HL-60 (cell line): Measurements from ENCODE around the gene RPN1.

Experiments used
- DNase-seq, 2 experiments: peaks; one replicate each; pipeline ENCODE4 v3.0.0-alpha.2; 2010 to 2020; ENCODE audit warnings: low read depth in 1 of 2, low spot score in 1 of 2
- H3K27ac ChIP-seq: fragments of 250-450 bp; sonication (Bioruptor Pico); replicated peaks from 2 replicates; pipeline ENCODE4 v1.5.1; 2020; ENCODE audit warnings: mild to moderate bottlenecking, moderate library complexity
- H3K27me3 ChIP-seq: fragments of 250-450 bp; sonication (Bioruptor Pico); 2 replicates; pipeline ENCODE4 v1.5.1; 2021; ENCODE audit warnings: mild to moderate bottlenecking, moderate library complexity; ENCODE audit not compliant: insufficient read depth, poor library complexity, severe bottlenecking
- H3K4me3 ChIP-seq: replicated peaks from 2 replicates; pipeline ENCODE4 v1.5.1; 2011; ENCODE audit warnings: mild to moderate bottlenecking, control low read depth, low read length; ENCODE audit not compliant: insufficient read depth
- GABPA ChIP-seq: IDR thresholded peaks from 2 replicates; pipeline ENCODE4 v1.6.1; 2012; ENCODE audit warnings: low read depth
- POLR2AphosphoS5 ChIP-seq: IDR thresholded peaks from 2 replicates; pipeline ENCODE4 v1.6.1; 2012; ENCODE audit warnings: low read depth
- SPI1 ChIP-seq: IDR thresholded peaks from 2 replicates; pipeline ENCODE4 v1.6.1; 2012; ENCODE audit warnings: low read depth, mild to moderate bottlenecking, borderline replicate concordance
- TF ChIP-seq, protein P1 (sequence below): IDR thresholded peaks from 2 replicates; pipeline ENCODE4 v1.6.1; 2012; ENCODE audit warnings: low read depth; ENCODE audit not compliant: insufficient replicate concordance
- TF ChIP-seq, protein P2 (sequence below): IDR thresholded peaks from one replicate; pipeline ENCODE4 v1.5.1; 2011; ENCODE audit warnings: low read length, control low read depth, inconsistent platforms; ENCODE audit not compliant: insufficient read depth

Gene RPN1

GRCh38 chr3:128609294-128609693 lies 41.3 kb downstream of the RPN1 start:
- no peak for TF ChIP-seq POLR2AphosphoS5
- TF ChIP-seq, protein P1, sequence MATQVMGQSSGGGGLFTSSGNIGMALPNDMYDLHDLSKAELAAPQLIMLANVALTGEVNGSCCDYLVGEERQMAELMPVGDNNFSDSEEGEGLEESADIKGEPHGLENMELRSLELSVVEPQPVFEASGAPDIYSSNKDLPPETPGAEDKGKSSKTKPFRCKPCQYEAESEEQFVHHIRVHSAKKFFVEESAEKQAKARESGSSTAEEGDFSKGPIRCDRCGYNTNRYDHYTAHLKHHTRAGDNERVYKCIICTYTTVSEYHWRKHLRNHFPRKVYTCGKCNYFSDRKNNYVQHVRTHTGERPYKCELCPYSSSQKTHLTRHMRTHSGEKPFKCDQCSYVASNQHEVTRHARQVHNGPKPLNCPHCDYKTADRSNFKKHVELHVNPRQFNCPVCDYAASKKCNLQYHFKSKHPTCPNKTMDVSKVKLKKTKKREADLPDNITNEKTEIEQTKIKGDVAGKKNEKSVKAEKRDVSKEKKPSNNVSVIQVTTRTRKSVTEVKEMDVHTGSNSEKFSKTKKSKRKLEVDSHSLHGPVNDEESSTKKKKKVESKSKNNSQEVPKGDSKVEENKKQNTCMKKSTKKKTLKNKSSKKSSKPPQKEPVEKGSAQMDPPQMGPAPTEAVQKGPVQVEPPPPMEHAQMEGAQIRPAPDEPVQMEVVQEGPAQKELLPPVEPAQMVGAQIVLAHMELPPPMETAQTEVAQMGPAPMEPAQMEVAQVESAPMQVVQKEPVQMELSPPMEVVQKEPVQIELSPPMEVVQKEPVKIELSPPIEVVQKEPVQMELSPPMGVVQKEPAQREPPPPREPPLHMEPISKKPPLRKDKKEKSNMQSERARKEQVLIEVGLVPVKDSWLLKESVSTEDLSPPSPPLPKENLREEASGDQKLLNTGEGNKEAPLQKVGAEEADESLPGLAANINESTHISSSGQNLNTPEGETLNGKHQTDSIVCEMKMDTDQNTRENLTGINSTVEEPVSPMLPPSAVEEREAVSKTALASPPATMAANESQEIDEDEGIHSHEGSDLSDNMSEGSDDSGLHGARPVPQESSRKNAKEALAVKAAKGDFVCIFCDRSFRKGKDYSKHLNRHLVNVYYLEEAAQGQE = no peak
- TF ChIP-seq, protein P2, sequence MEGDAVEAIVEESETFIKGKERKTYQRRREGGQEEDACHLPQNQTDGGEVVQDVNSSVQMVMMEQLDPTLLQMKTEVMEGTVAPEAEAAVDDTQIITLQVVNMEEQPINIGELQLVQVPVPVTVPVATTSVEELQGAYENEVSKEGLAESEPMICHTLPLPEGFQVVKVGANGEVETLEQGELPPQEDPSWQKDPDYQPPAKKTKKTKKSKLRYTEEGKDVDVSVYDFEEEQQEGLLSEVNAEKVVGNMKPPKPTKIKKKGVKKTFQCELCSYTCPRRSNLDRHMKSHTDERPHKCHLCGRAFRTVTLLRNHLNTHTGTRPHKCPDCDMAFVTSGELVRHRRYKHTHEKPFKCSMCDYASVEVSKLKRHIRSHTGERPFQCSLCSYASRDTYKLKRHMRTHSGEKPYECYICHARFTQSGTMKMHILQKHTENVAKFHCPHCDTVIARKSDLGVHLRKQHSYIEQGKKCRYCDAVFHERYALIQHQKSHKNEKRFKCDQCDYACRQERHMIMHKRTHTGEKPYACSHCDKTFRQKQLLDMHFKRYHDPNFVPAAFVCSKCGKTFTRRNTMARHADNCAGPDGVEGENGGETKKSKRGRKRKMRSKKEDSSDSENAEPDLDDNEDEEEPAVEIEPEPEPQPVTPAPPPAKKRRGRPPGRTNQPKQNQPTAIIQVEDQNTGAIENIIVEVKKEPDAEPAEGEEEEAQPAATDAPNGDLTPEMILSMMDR = no peak
- no peak for TF ChIP-seq SPI1
- TF ChIP-seq GABPA = no peak

GRCh38 chr3:128607710-128608048 lies 42.9 kb downstream of the RPN1 start:
- DNase-seq = no peak
- no peaks in the 10 kb centered on the region for H3K27me3 ChIP-seq
- TF ChIP-seq, protein P2 = no peak
- no peak for TF ChIP-seq GABPA
- TF ChIP-seq, protein P1 = no peak
- peak overlapping the region; percentile 36 for H3K4me3 ChIP-seq
- peak overlapping the region; percentile 87 for H3K27ac ChIP-seq

More at GRCh38 chr3:128609294-128609693, 41.3 kb downstream of the RPN1 start:
- no peak overlapping the region for H3K27ac ChIP-seq
- H3K27me3 ChIP-seq = no peaks in the 10 kb centered on the region
- DNase-seq = no peak
- no peak overlapping the region for H3K4me3 ChIP-seq

- TF ChIP-seq, protein P2 = no peak
- no peak for TF ChIP-seq SPI1
- no peak for TF ChIP-seq POLR2AphosphoS5
- TF ChIP-seq, protein P1 = no peak
- no peak for TF ChIP-seq GABPA
- Histone ChIP-seq H3K27ac (peak overlapping the region; percentile 98), H3K27me3 (no peaks in the 10 kb centered on the region), H3K4me3 (no peak overlapping the region)
- DNase-seq = no peak
Observed at GRCh38 chr3:128606094-128606493, 44.5 kb downstream of the RPN1 start.
